ENCODE data around the gene MMP15. TPM values are rescaled to one million over a fixed set of nuclear protein-coding genes. Genes with fewer than 3 reads are reported as not detected.

MMP15 gene
- polyA plus RNA-seq, 4 donors: 38.2 to 67.3 (median 49.7) TPM

- peaks cover 0 to 73% (median 4%) of the 10 kb centered on the region in 3 donors for H3K36me3 ChIP-seq (ENCODE audit: control insufficient read depth in 3 of 3, insufficient read depth in 2 of 3, low read depth in 1 of 3, low read length in 3 of 3)
- no peak for FAIRE-seq
- H3K27me3 ChIP-seq (ENCODE audit: control insufficient read depth in 3 of 3, insufficient read depth in 3 of 3, low read length in 3 of 3): no peaks in the 10 kb centered on the region
- DNase-seq: no peak
- no peak overlapping the region for H3K4me3 ChIP-seq (ENCODE audit: low read depth in 1 of 3, low read length in 3 of 3)
- WGBS, 3 donors: 42 to 55% (median 51%) methylated on average over 14 to 15 of the region's 15 CpGs
- H3K4me1 ChIP-seq (ENCODE audit: control insufficient read depth in 3 of 3, insufficient read depth in 2 of 3, low read depth in 1 of 3, low read length in 2 of 3): peaks cover 11 to 31% (median 12%) of the 10 kb centered on the region in 3 donors
- no peak overlapping the region for H3K27ac ChIP-seq (ENCODE audit: low read depth in 1 of 3, low read length in 2 of 3)
- H3K9me3 ChIP-seq (ENCODE audit: control insufficient read depth in 2 of 2, insufficient read depth in 1 of 2, low read depth in 1 of 2, low read length in 1 of 2): no peaks in the 10 kb centered on the region
These were observed 7.2 kb downstream of the MMP15 start for GRCh38 chr16:58032710-58033293.

- 85 to 88% (median 86%) methylated on average over 12 to 14 of the region's 14 CpGs for WGBS, 3 donors
- Histone ChIP-seq H3K27me3 (ENCODE audit: control insufficient read depth in 3 of 3, insufficient read depth in 3 of 3, low read length in 3 of 3) (no peaks in the 10 kb centered on the region), H3K4me3 (ENCODE audit: low read depth in 1 of 3, low read length in 3 of 3) (no peak overlapping the region), H3K27ac (ENCODE audit: low read depth in 1 of 3, low read length in 2 of 3) (no peak overlapping the region), H3K4me1 (ENCODE audit: control insufficient read depth in 3 of 3, insufficient read depth in 2 of 3, low read depth in 1 of 3, low read length in 2 of 3) (peaks cover 3 to 17% (median 12%) of the 10 kb centered on the region in 3 donors), H3K36me3 (ENCODE audit: control insufficient read depth in 3 of 3, insufficient read depth in 2 of 3, low read depth in 1 of 3, low read length in 3 of 3) (peaks cover 0 to 70% (median 8%) of the 10 kb centered on the region in 3 donors), H3K9me3 (ENCODE audit: control insufficient read depth in 2 of 2, insufficient read depth in 1 of 2, low read depth in 1 of 2, low read length in 1 of 2) (no peaks in the 10 kb centered on the region)
- DNase-seq (no peak), FAIRE-seq (no peak)
These were observed 8.7 kb downstream of the MMP15 start for GRCh38 chr16:58034128-58034685.

- 80 to 85% (median 81%) methylated on average over 11 of the region's 11 CpGs for WGBS, 3 donors
- peaks cover 3 to 14% (median 12%) of the 10 kb centered on the region in 3 donors for H3K4me1 ChIP-seq (ENCODE audit: control insufficient read depth in 3 of 3, insufficient read depth in 2 of 3, low read depth in 1 of 3, low read length in 2 of 3)
- no peak overlapping the region for H3K4me3 ChIP-seq (ENCODE audit: low read depth in 1 of 3, low read length in 3 of 3)
- DNase-seq: no peak
- FAIRE-seq: no peak
- H3K36me3 ChIP-seq (ENCODE audit: control insufficient read depth in 3 of 3, insufficient read depth in 2 of 3, low read depth in 1 of 3, low read length in 3 of 3): peaks cover 0 to 73% (median 10%) of the 10 kb centered on the region in 3 donors
- H3K27me3 ChIP-seq (ENCODE audit: control insufficient read depth in 3 of 3, insufficient read depth in 3 of 3, low read length in 3 of 3): no peaks in the 10 kb centered on the region
- no peaks in the 10 kb centered on the region for H3K9me3 ChIP-seq (ENCODE audit: control insufficient read depth in 2 of 2, insufficient read depth in 1 of 2, low read depth in 1 of 2, low read length in 1 of 2)
- no peak overlapping the region for H3K27ac ChIP-seq (ENCODE audit: low read depth in 1 of 3, low read length in 2 of 3)
These were observed 9.2 kb downstream of the MMP15 start for GRCh38 chr16:58034774-58035173.

- DNase-seq (no peak), FAIRE-seq (no peak)
- 78 to 82% (median 79%) methylated on average over 14 of the region's 14 CpGs for WGBS, 3 donors
- no peaks in the 10 kb centered on the region for H3K27me3 ChIP-seq (ENCODE audit: control insufficient read depth in 3 of 3, insufficient read depth in 3 of 3, low read length in 3 of 3)
- H3K4me3 ChIP-seq (ENCODE audit: low read depth in 1 of 3, low read length in 3 of 3): no peak overlapping the region
- H3K27ac ChIP-seq (ENCODE audit: low read depth in 1 of 3, low read length in 2 of 3): no peak overlapping the region
- no peaks in the 10 kb centered on the region for H3K9me3 ChIP-seq (ENCODE audit: control insufficient read depth in 2 of 2, insufficient read depth in 1 of 2, low read depth in 1 of 2, low read length in 1 of 2)
- H3K36me3 ChIP-seq (ENCODE audit: control insufficient read depth in 3 of 3, insufficient read depth in 2 of 3, low read depth in 1 of 3, low read length in 3 of 3): peaks cover 0 to 73% (median 14%) of the 10 kb centered on the region in 3 donors
- peaks cover 0 to 9% (median 7%) of the 10 kb centered on the region in 3 donors for H3K4me1 ChIP-seq (ENCODE audit: control insufficient read depth in 3 of 3, insufficient read depth in 2 of 3, low read depth in 1 of 3, low read length in 2 of 3)
These were observed 10.0 kb downstream of the MMP15 start for GRCh38 chr16:58035356-58036170.

- WGBS, 3 donors: 93 to 96% (median 93%) methylated on average over 6 of the region's 6 CpGs
- no peak for DNase-seq
These were observed 11.4 kb downstream of the MMP15 start for GRCh38 chr16:58036943-58037342.

GRCh38 chr16:58037365-58038057, 12.0 kb downstream of the MMP15 start:
- FAIRE-seq (no peak), DNase-seq (no peak)
- Histone ChIP-seq H3K36me3 (ENCODE audit: control insufficient read depth in 3 of 3, insufficient read depth in 2 of 3, low read depth in 1 of 3, low read length in 3 of 3) (peaks cover 0 to 81% (median 29%) of the 10 kb centered on the region in 3 donors), H3K4me1 (ENCODE audit: control insufficient read depth in 3 of 3, insufficient read depth in 2 of 3, low read depth in 1 of 3, low read length in 2 of 3) (peaks cover 0 to 8% (median 0%) of the 10 kb centered on the region in 3 donors), H3K9me3 (ENCODE audit: control insufficient read depth in 2 of 2, insufficient read depth in 1 of 2, low read depth in 1 of 2, low read length in 1 of 2) (no peaks in the 10 kb centered on the region), H3K27ac (ENCODE audit: low read depth in 1 of 3, low read length in 2 of 3) (no peak overlapping the region), H3K27me3 (ENCODE audit: control insufficient read depth in 3 of 3, insufficient read depth in 3 of 3, low read length in 3 of 3) (no peaks in the 10 kb centered on the region), H3K4me3 (ENCODE audit: low read depth in 1 of 3, low read length in 3 of 3) (no peak overlapping the region)
- whole genome bisulfite sequencing, 3 donors: 94 to 96% (median 94%) methylated on average over 16 of the region's 16 CpGs

More at GRCh38 chr16:58036943-58037342, 11.4 kb downstream of the MMP15 start:
- Histone ChIP-seq H3K27ac (ENCODE audit: low read depth in 1 of 3, low read length in 2 of 3) (no peak overlapping the region), H3K4me1 (ENCODE audit: control insufficient read depth in 3 of 3, insufficient read depth in 2 of 3, low read depth in 1 of 3, low read length in 2 of 3) (peaks cover 0 to 8% (median 0%) of the 10 kb centered on the region in 3 donors), H3K36me3 (ENCODE audit: control insufficient read depth in 3 of 3, insufficient read depth in 2 of 3, low read depth in 1 of 3, low read length in 3 of 3) (peaks cover 0 to 77% (median 24%) of the 10 kb centered on the region in 3 donors), H3K27me3 (ENCODE audit: control insufficient read depth in 3 of 3, insufficient read depth in 3 of 3, low read length in 3 of 3) (no peaks in the 10 kb centered on the region), H3K9me3 (ENCODE audit: control insufficient read depth in 2 of 2, insufficient read depth in 1 of 2, low read depth in 1 of 2, low read length in 1 of 2) (no peaks in the 10 kb centered on the region), H3K4me3 (ENCODE audit: low read depth in 1 of 3, low read length in 3 of 3) (no peak overlapping the region)
- no peak for FAIRE-seq

- Histone ChIP-seq H3K4me3 (ENCODE audit: low read depth in 1 of 3, low read length in 3 of 3) (no peak overlapping the region), H3K27me3 (ENCODE audit: control insufficient read depth in 3 of 3, insufficient read depth in 3 of 3, low read length in 3 of 3) (no peaks in the 10 kb centered on the region), H3K4me1 (ENCODE audit: control insufficient read depth in 3 of 3, insufficient read depth in 2 of 3, low read depth in 1 of 3, low read length in 2 of 3) (peaks cover 0 to 8% (median 0%) of the 10 kb centered on the region in 3 donors), H3K27ac (ENCODE audit: low read depth in 1 of 3, low read length in 2 of 3) (no peak overlapping the region), H3K36me3 (ENCODE audit: control insufficient read depth in 3 of 3, insufficient read depth in 2 of 3, low read depth in 1 of 3, low read length in 3 of 3) (peaks cover 0 to 86% (median 29%) of the 10 kb centered on the region in 3 donors), H3K9me3 (ENCODE audit: control insufficient read depth in 2 of 2, insufficient read depth in 1 of 2, low read depth in 1 of 2, low read length in 1 of 2) (no peaks in the 10 kb centered on the region)
- 92 to 95% (median 94%) methylated on average over 20 of the region's 20 CpGs for WGBS, 3 donors
- FAIRE-seq (no peak), DNase-seq (no peak)
These were observed 12.7 kb downstream of the MMP15 start for GRCh38 chr16:58038219-58038641.
